ENCODE measurements around the gene GBX2. TPM values are rescaled to one million over a fixed set of nuclear protein-coding genes. Genes with fewer than 3 reads are reported as not detected.

The GBX2 gene
- total RNA-seq, 4 donors from 2014 or later, result not detected

GRCh38 chr2:236122236-236122635, 46.0 kb downstream of the GBX2 start:
- no peak overlapping the region for H3K4me3 ChIP-seq
- no peaks in the 10 kb centered on the region for H3K9me3 ChIP-seq
- no peaks in the 10 kb centered on the region for H3K4me1 ChIP-seq
- no peak overlapping the region for H3K27ac ChIP-seq
- no peaks in the 10 kb centered on the region for H3K36me3 ChIP-seq
- DNase-seq, result no peak
- intact Hi-C loops (cut with DNase I; ENCODE audit: low total_unique reads), result no loop called here
- no peaks in the 10 kb centered on the region for H3K27me3 ChIP-seq
- no peak for TF ChIP-seq POLR2A (IDR thresholded peaks at IDR 0.05)
- TF ChIP-seq, protein P1, sequence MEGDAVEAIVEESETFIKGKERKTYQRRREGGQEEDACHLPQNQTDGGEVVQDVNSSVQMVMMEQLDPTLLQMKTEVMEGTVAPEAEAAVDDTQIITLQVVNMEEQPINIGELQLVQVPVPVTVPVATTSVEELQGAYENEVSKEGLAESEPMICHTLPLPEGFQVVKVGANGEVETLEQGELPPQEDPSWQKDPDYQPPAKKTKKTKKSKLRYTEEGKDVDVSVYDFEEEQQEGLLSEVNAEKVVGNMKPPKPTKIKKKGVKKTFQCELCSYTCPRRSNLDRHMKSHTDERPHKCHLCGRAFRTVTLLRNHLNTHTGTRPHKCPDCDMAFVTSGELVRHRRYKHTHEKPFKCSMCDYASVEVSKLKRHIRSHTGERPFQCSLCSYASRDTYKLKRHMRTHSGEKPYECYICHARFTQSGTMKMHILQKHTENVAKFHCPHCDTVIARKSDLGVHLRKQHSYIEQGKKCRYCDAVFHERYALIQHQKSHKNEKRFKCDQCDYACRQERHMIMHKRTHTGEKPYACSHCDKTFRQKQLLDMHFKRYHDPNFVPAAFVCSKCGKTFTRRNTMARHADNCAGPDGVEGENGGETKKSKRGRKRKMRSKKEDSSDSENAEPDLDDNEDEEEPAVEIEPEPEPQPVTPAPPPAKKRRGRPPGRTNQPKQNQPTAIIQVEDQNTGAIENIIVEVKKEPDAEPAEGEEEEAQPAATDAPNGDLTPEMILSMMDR (IDR thresholded peaks at IDR 0.05), result no peak

GRCh38 chr2:236121546-236121945, 46.6 kb downstream of the GBX2 start:
- intact Hi-C loops (cut with DNase I; ENCODE audit: low total_unique reads), result no loop called here
- H3K36me3 ChIP-seq, result no peaks in the 10 kb centered on the region
- no peak for DNase-seq
- H3K27ac ChIP-seq, result no peak overlapping the region
- H3K9me3 ChIP-seq, result no peaks in the 10 kb centered on the region
- no peaks in the 10 kb centered on the region for H3K27me3 ChIP-seq
- TF ChIP-seq, protein P1 (IDR thresholded peaks at IDR 0.05), result no peak
- TF ChIP-seq POLR2A (IDR thresholded peaks at IDR 0.05), result no peak
- H3K4me1 ChIP-seq, result no peaks in the 10 kb centered on the region
- H3K4me3 ChIP-seq, result no peak overlapping the region

GRCh38 chr2:236120829-236121228, 47.4 kb downstream of the GBX2 start:
- Histone ChIP-seq H3K9me3 (no peaks in the 10 kb centered on the region), H3K4me3 (no peak overlapping the region), H3K4me1 (no peaks in the 10 kb centered on the region), H3K36me3 (no peaks in the 10 kb centered on the region), H3K27ac (no peak overlapping the region), H3K27me3 (no peaks in the 10 kb centered on the region)
- no peak for TF ChIP-seq POLR2A (IDR thresholded peaks at IDR 0.05)
- TF ChIP-seq, protein P1 (IDR thresholded peaks at IDR 0.05), result no peak
- DNase-seq, result no peak
- intact Hi-C loops (cut with DNase I; ENCODE audit: low total_unique reads), result no loop called here

DNA sequence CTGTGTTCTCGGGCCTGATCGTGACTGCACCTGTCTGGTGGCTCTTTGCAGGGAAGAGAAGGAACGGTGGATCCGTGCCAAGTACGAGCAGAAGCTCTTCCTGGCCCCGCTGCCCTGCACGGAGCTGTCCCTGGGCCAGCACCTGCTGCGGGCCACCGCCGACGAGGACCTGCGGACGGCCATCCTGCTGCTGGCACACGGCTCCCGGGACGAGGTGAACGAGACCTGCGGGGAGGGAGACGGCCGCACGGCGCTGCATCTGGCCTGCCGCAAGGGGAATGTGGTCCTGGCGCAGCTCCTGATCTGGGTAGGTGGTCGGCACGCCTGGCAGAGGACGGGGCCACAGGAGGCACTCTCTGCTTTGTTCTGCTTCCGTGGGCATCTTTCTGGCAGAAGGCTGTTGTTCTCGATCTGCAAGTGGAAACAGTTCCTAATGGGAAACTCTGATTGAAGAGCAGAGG, 48.0 kb downstream of the GBX2 start:
- TF ChIP-seq, protein P1 (IDR thresholded peaks at IDR 0.05), result no peak
- Histone ChIP-seq H3K4me3 (no peak overlapping the region), H3K4me1 (no peaks in the 10 kb centered on the region), H3K27ac (no peak overlapping the region), H3K9me3 (no peaks in the 10 kb centered on the region), H3K27me3 (no peaks in the 10 kb centered on the region), H3K36me3 (no peaks in the 10 kb centered on the region)
- DNase-seq, result no peak
- intact Hi-C loops (cut with DNase I; ENCODE audit: low total_unique reads), result no loop called here

GRCh38 chr2:236119476-236119875, 48.7 kb downstream of the GBX2 start:
- no peaks in the 10 kb centered on the region for H3K27me3 ChIP-seq
- H3K9me3 ChIP-seq, result no peaks in the 10 kb centered on the region
- TF ChIP-seq POLR2A (IDR thresholded peaks at IDR 0.05), result no peak
- TF ChIP-seq, protein P1 (IDR thresholded peaks at IDR 0.05), result no peak
- no peaks in the 10 kb centered on the region for H3K4me1 ChIP-seq
- H3K27ac ChIP-seq, result no peak overlapping the region
- no peak for DNase-seq
- no peak overlapping the region for H3K4me3 ChIP-seq
- intact Hi-C loops (cut with DNase I; ENCODE audit: low total_unique reads), result no loop called here
- no peaks in the 10 kb centered on the region for H3K36me3 ChIP-seq

Data from uterus (tissue), 4 donors.